GM19035 (cell line): ENCODE results near the gene GALNT18.

Source experiments
- ATAC-seq: cut with Tn5 transposase; IDR thresholded peaks from one replicate; pipeline ENCODE4 v1.9.1; 2021; ENCODE audit not compliant: unreplicated experiment

GALNT18 gene

DNA sequence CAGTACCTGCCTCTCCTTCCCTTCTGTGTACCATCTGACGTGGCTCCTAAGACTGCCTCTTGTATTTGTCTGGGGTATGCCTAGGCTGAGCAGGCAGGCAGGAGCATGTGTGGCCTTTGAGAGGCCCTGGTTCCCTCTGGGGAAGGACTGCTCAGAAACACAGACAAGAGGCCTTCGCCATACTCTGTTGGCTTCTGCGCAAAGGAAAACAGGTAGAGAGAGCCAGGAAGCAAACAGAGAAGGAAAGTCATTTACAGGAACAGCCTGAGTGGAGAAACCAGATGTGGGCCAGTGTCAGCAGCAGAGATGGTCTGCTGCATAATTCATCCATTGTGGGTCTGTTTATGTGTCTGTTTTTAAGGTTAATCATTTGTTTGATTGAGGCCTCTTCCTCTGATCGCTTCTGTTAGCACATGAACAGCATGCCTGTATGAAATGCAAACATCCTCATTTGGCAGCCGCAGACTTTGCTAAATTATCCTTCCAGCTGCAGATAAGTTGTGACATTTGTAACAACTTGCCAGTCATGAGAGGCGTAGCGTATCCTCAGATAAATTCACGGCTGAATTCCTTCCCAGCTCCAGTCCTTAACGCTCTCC is 119.4 kb downstream of the GALNT18 start:
- ATAC-seq = no peak

DNA sequence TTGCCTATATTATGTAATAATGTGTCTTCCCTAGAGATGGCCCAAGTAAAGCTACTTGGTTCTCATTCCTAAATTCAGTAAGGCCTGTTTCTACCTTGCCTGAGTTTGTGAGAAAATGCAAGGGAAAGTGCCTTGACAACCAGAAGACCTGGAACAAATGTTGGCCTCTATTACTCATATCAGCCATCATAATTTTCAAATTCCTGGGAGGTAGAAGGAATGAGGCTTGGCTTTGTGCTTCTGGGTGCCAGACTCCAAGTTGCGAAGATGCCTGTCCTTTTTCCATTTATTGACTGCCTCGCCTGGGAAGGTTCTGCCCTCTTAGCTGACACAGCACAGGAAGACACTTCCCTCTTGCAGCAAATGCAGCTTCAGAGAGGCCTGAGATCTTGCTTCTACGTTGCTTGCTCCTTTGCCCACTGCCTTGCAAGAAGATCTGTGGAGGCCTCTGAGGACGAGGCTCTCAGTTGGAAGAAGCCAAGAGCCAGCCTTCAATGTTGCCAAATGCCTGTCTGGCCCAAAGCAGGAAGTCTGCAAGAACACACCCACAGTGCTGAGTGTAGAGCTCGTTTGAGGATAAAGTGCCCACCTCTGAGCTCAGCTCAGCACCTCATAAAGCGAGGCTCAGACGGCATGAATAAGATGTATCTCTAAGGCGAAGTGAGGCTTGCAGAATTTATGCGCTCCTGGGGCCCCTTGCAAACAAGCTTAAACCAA is 120.1 kb downstream of the GALNT18 start:
- ATAC-seq = no peak

DNA sequence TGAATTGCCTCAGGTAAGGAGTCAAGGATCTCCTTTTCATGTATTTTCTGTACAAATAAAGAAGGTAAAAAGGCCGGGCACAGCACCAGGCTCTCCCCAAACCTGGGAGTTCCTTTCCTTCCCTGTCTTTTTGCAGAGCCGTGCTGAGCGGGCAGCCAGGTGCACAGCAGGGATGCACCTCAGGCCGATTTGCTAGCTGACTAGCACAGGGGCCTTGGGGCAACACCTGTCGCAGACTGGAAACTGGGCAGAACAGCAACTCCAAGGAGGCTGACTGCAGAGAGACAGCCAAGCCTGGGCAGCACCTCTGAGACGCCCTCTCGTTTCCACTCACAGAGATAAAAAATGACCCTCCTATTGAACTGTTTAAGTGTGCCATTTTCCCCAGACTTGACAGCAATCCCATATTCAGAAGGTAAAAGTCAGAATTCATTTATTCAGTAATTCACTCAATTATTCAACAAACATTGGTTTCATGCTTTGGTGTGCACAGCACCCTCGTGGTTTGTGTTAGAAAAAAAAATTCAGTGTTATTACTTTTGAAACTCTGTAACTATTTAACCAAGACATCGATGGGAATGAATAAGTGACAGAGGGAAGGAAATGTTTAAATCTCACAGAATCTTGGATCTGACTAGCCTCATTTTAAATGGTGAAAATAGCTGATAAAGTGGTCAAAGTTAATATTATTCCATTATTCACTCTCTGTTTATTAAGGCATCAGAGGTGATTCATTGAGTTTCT is 120.9 kb downstream of the GALNT18 start:
- ATAC-seq = no peak

DNA sequence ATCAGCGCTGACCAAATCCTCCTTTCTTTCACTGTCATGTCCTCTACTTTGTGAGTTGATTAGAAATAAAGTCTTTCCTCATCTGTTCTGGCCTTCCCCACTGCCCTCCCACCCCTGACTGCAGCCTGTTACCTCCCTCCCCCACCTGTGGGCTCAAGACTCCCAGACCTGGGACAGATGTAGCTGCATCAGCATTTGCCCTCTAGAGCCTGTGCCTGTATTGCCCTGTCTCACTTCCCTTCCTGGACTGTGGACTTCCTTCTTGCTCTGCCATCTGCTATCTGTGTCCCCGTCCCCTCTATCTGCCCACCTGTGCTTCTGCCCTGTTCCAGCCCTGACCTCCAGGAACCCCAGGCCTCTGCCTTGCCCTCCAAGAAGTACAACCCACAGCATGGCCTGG is 122.5 kb downstream of the GALNT18 start:
- ATAC-seq = no peak

DNA sequence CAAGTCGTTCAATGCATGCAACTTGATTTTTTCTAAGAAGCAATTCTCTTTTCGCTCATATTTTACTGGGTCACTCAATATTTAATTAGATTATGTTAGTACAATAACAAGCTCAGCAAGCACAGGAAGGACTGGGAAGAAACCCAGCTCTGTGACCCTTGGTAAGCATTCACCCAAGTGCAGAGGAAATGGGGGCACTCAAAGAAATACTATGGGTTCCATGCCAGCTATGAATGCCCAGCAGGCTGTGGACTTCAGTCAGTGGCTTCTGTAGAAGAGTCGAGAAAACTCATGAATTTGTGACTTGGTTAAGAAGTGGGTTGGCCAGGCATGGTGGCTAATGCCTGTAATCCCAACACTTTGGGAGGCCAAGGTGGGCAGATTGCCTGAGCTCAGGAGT is 123.6 kb downstream of the GALNT18 start:
- ATAC-seq = no peak

DNA sequence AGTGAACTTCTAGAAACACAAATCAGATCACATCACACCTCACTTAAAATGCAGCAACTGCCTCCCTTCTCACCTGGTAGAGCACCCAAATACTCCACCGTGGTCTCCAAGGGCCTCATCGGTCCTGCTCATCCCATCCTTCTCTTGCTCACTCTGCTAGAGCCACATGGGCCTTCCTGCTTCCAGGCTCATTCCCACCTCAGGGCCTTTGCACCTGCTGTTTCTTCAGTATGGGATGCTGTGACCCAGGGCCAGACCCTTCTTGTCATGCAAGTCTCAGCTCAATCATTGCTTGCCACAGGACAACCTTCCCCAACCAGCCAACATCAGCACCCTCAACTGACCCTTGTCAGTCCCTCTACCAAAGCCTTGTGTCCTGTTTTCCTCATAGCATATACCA is 124.9 kb downstream of the GALNT18 start:
- ATAC-seq = no peak

DNA sequence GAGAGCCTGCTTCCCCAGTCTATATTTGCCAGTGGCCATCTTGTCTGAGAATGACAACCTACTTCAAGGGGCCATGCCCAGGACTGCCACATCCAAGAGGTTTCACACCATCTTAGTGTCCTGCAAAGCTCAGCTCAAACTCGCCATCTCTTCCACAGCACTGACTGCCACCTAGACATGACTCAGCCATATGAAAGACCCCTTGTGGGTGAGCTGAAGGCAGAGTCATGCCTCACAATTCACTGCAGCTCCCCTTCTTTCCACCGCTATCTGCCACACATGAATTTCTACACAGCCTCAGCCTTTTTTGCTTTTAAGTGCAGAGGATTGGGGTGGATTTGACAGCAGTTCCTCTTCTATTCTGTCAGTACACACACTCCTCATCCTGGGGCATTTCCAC is 127.5 kb downstream of the GALNT18 start:
- no peak for ATAC-seq

DNA sequence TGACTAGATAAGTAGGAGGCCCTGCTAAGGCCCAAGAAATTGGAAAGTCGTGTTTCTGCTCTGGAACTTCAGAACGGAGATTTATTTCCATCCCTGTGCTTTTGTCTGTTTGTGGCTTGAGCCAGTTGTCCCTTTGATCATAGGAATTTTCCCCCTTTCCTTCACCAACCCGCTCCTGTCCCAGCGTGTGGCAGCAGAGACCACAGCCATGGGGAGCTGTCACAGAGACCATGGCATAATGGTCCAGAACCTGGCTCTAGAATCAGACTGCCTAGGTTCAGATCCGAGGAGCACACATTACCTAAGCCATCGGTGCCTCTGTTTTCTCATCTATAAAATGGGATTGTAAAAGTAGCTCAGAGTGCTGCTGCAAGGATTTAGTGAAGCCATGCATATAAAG is 128.1 kb downstream of the GALNT18 start:
- ATAC-seq = no peak

DNA sequence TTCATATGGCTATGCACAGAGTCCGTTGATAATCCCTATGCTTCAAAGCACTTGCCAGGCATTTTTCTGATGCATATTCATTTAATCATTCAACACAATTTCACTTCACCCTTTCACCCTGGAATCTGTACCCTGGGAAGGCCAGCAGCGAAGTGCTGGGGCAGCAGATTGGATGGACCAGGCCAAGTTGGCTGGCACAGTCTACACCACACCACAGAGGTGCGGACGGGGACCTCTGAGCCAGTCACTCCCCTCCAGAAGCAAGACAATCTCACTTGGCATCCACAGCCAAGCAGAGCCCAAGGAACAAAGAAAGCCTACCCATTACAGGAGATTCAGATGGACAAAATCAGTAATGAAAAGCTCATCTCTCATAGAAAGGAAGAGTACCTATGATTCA is 130.2 kb downstream of the GALNT18 start:
- no peak for ATAC-seq

DNA sequence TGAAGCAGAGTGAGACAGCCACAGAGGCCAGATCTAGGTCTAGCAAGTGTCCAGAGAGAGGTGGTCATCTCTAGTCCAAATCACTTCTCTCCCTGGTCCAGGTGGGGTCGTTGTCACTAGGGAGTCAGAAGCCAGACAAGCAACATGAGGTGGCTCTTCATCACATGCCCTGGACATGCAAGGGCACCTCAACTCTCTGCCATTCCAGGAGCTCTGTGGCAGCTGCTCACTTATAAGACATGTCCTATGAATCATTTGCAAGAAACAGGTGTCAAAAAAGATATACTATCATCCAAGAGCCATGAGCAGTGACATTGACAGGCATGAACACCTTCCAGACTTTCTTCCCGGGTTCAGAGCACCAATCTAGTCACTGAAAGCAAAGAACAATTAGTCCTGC is 130.8 kb downstream of the GALNT18 start:
- no peak for ATAC-seq

DNA sequence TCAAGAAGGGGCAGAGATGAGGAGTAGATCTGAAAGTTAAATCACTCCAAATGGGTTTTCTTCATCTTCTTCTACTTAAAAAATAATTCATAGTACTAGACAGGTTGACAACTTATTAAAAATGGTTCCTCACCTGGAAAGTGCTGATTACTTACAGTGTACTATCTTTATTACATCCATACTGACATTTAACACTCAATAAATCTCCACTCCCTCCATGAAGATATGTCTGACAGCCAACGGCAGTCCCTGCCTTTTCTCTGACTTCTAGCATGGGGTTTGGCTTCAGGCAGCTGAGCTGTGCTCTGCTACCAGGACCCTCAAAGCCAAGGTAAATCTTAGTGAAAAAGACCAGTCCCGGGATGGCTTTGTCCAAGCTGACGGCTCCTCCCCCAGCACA is 135.4 kb downstream of the GALNT18 start:
- ATAC-seq = no peak

DNA sequence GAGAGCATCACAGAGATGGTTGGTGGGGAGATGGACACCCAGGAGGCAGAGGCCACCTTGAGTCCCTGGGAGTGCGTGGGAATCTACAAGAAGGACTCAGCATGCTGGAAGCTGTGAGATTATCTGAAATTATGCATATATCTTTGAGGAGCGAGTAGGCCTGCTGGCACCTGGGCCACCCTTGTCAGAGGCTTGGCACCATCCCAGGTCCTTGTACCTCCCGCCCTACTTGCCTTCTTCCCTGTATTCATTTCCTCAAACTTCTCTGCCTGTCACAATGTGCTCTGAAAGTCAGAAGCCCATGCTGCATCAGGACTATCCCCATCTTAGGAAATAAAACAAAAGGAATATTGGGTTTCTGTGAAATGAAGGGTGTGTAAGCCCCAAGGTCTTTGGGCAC is 135.8 kb downstream of the GALNT18 start:
- no peak for ATAC-seq

DNA sequence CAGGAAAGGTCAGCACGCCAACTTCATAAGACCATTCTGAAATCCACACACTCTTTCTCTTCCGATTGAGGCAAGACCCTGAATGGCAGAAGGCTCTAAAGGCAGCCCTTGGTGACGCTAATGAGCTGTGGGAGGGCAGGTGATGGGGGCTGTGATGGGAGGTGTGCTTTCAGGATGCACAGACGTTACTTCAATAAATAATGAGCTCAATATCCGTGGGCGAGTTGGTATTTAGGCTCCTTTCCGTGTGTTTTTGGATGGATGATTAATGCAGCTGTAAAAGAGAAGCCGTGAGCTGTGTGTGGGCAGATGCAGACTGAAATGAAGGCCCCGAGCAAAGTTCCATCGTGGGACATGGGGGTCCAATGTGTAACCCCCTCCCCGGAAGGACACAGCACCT is 138.2 kb downstream of the GALNT18 start:
- no peak for ATAC-seq

DNA sequence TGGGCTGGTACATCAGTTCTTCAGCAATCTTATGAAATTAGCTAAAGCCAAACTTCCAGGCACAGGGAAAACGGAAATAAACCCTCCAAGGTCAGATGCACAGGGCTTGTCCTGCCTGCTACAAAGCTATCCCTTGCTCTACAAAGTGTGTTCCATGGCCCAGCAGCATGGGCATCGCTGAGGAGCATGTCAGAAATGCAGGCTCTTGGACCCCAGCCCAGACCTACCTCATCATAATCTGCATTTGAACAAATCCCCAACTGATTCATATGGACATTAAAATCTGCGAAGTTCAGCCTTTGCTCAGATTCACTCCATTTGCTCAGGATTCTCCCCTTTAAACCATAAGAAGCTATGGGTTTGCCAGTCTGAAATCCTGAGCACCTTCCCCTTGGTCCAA is 139.1 kb downstream of the GALNT18 start:
- no peak for ATAC-seq

DNA sequence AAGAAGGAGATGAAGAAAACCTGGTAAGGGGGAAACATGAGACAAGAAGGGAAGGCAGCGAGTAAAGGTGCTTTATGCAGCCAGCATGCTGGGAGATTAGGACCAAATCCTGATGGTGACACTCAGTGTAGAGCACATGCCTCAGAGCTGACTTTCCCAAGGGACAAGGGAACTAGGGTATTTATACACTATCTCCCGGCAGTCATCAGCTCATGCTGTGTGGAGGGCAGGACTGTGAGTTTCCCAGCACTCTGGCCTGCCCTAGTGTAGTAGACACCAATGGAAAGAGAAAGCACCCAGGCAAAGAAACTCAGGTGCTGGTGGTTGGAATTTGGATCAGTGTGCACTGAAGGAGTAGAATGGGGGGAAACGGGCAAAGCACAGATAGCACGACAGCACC is 140.4 kb downstream of the GALNT18 start:
- no peak for ATAC-seq

DNA sequence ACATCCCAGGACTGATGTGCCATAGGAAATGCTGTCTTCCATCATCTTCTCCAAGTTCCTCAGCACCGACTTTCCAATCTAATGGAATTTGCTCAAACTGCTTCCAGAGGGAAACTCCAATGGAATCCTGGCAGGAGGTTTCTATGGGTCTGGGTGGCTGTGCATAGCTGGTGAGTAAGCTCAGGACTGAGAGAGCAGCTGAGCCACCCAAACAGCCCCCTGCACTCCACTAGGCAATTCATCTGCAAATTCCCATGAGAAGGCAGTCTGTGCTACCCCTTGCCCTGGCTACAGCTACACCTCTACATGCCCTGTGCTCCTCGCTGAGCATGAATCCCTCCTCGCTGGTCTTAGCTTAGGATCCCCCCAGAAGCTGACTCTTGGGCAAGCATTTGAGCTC is 140.8 kb downstream of the GALNT18 start:
- ATAC-seq = no peak

DNA sequence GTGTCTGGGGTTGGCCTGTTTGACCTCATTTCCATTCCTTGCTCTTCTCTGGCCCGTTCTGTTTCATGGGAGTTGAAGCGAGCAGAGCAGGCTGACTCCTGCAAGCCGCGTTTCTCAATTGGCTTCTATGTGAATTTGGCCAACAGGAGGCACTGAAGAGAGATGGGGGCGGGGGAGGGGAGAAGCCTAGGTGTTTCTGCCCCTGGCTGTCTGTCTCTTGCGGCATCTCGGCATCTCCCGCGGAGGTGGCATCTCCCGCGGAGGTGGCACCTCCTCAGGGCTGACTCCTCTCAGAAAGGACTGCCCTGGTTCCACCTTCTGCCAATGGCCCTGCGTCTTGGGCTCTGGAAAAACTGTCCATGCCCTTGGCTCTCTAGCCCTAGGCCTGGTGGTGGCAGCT is 143.1 kb downstream of the GALNT18 start:
- ATAC-seq = no peak

DNA sequence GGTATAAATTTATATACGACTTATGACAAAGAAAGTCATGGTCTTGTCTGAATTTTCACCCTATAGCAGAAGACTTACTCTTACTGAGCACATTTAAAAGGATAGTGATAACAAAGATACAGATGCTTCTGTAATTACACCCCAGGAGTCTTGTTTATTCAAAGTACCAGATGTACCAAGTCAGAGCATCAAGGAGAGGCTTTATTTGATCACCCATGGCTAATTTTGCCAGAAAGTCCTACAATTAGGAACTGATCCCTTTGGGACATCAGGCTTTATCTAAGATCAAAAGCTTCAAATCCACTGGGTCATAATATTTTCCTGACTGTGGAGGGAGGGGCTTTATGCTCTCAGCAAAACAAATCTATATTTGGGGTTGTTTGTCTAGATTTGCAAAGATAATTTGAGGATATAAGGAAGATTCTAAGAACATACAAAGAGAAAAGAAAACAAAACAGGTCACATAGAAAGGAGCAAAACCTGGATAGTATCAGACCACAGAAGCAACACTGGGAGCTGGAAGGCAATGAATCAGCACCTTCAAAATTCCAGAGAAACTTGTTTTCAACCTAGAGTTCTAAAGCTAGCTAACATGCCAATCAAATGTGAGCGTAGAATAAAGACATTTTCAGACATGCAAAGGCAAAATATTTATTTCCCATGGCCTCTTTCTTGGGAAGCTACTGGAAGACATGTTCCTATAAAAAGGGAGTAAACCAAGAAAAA is 143.9 kb downstream of the GALNT18 start:
- no peak for ATAC-seq

DNA sequence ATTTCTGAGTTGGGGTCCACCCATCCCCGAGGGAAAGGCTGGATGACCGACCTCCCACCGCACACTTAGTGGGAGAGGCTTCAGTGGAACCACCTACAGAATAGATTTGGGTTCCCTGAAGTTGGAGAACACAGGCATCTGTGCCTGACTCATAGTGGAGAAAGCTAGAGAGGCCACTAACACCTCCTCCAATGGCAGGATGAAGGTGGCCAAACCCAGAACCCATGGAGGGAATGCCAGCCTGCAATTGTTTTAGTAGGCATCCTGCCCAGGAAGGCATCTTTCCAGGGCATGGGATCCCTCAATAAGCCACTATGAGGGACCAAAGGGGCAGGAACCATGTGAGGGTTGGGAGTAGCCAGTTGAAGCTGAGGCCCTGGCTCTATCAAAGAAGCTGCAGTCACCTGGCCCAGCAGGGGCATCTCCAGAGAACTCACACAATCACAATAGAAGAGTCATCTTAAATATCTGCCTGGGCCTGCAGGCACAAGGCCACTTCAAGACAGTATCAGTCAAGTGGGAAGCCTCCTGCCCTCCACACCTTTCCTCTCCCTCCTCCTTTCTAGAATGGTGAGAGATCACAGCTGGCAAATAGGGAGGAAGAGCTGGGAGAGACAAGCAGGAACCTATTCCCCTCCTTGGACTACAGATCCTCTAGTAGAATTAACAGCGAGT is 144.7 kb downstream of the GALNT18 start:
- ATAC-seq = no peak

DNA sequence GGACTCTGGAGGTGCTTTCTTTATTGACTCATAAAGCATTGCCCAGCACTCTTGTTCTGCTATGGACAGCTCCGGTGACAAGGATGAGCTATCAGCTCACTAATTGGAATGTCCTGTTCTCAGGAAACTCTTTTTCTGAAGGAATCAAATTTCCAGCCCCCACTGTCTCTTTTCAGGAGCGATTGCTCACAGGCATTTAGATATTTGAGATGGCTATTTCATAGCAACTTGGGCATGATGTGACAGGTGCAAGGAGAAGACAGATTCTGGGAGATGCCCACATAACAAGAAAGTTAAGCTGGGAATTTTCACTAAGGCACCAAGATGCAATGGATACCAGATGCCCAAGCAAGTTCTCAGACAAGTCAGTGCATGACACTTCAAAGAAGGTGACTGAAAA is 145.3 kb downstream of the GALNT18 start:
- no peak for ATAC-seq

DNA sequence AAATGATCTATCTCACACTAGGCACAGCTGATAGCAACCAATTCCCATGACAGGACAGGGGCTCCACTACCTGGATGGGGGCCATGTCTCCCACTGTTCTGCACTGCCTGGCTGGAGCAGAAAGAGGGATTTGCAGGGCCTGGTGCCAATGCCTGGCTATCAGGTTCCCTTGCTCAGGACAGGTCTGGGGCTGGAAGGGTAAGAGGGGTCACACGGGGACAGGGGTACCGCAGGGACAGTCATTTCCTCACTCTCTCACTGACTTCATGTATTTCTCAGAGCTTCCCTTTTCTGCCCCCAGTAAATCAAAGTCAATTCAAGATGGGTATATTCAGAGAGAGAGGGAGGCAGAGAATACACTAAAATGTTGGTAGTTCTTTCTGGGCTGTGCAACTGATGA is 149.7 kb downstream of the GALNT18 start:
- ATAC-seq = no peak
